Trophoblast cell (in vitro differentiated cells and primary cell): ENCODE data around the gene EFNB3.

Experiments
- DNase-seq, 2 donors: peaks; one replicate each; pipeline ENCODE4 v3.0.0-alpha.2; 2016
- H2AFZ ChIP-seq: 2 replicates; pipeline ENCODE4 v1.6.1; 2013; ENCODE audit warnings: low read length, moderate library complexity, mild to moderate bottlenecking; ENCODE audit not compliant: insufficient read depth, poor library complexity
- H2AK5ac ChIP-seq: 2 replicates; pipeline ENCODE4 v1.6.1; 2013; ENCODE audit warnings: mild to moderate bottlenecking, low read length
- H2BK120ac ChIP-seq: 2 replicates; pipeline ENCODE4 v1.6.1; 2013; ENCODE audit warnings: low read length, mild to moderate bottlenecking, moderate library complexity; ENCODE audit not compliant: insufficient read depth, poor library complexity
- H2BK12ac ChIP-seq: 2 replicates; pipeline ENCODE4 v1.6.1; 2013; ENCODE audit warnings: mild to moderate bottlenecking, low read length, moderate library complexity
- H2BK5ac ChIP-seq: 2 replicates; pipeline ENCODE4 v1.6.1; 2013; ENCODE audit warnings: low read length, low read depth, moderate library complexity, mild to moderate bottlenecking; ENCODE audit not compliant: poor library complexity
- H3K14ac ChIP-seq: 2 replicates; pipeline ENCODE4 v1.6.1; 2013; ENCODE audit warnings: mild to moderate bottlenecking, low read length
- H3K18ac ChIP-seq: 2 replicates; pipeline ENCODE4 v1.6.1; 2013; ENCODE audit warnings: mild to moderate bottlenecking, low read length
- H3K23ac ChIP-seq: 2 replicates; pipeline ENCODE4 v1.6.1; 2013; ENCODE audit warnings: low read length
- H3K27ac ChIP-seq: 2 replicates; pipeline ENCODE4 v1.5.1; 2013; ENCODE audit warnings: low read depth, mild to moderate bottlenecking, inconsistent platforms, low read length, moderate library complexity
- H3K27me3 ChIP-seq: 2 replicates; pipeline ENCODE4 v1.6.1; 2013; ENCODE audit warnings: inconsistent platforms, mild to moderate bottlenecking, low read length, moderate library complexity; ENCODE audit not compliant: insufficient read depth
- H3K36me3 ChIP-seq, 2 experiments: 1 replicate in 1 of 2; 2 replicates in 1 of 2; pipeline ENCODE4 v1.6.1; 2013; ENCODE audit warnings: low read length in 2 of 2, mild to moderate bottlenecking in 2 of 2, moderate library complexity in 1 of 2; ENCODE audit not compliant: insufficient read depth in 2 of 2, control insufficient read depth in 1 of 2
- H3K4ac ChIP-seq: 2 replicates; pipeline ENCODE4 v1.6.1; 2013; ENCODE audit warnings: low read depth, mild to moderate bottlenecking, low read length, moderate library complexity
- H3K4me1 ChIP-seq, 2 experiments: 1 replicate in 1 of 2; 2 replicates in 1 of 2; pipeline ENCODE4 v1.6.1; 2013; ENCODE audit warnings: low read length in 2 of 2, mild to moderate bottlenecking in 2 of 2, moderate library complexity in 1 of 2; ENCODE audit not compliant: insufficient read depth in 2 of 2, control insufficient read depth in 1 of 2
- H3K4me2 ChIP-seq: 2 replicates; pipeline ENCODE4 v1.6.1; 2013; ENCODE audit warnings: inconsistent platforms, mild to moderate bottlenecking, low read length, moderate library complexity
- H3K4me3 ChIP-seq: 2 replicates; pipeline ENCODE4 v1.5.1; 2013; ENCODE audit warnings: mild to moderate bottlenecking, low read depth, low read length, inconsistent platforms
- H3K79me1 ChIP-seq: one replicate; pipeline ENCODE4 v1.6.1; 2013; ENCODE audit warnings: low read length
- H3K79me2 ChIP-seq: 2 replicates; pipeline ENCODE4 v1.6.1; 2013; ENCODE audit warnings: low read length, mild to moderate bottlenecking; ENCODE audit not compliant: control insufficient read depth, insufficient read depth, poor library complexity
- H3K9ac ChIP-seq: 2 replicates; pipeline ENCODE4 v1.6.1; 2013; ENCODE audit warnings: mild to moderate bottlenecking, low read length
- H3K9me3 ChIP-seq: 2 replicates; pipeline ENCODE4 v1.6.1; 2013; ENCODE audit warnings: low read depth, mild to moderate bottlenecking, control low read depth, inconsistent platforms, low read length; ENCODE audit not compliant: insufficient read depth
- H4K12ac ChIP-seq: 2 replicates; pipeline ENCODE4 v1.6.1; 2013; ENCODE audit warnings: low read depth, mild to moderate bottlenecking, low read length, moderate library complexity
- H4K8ac ChIP-seq: 2 replicates; pipeline ENCODE4 v1.6.1; 2013; ENCODE audit warnings: low read depth, mild to moderate bottlenecking, low read length, moderate library complexity
- H4K91ac ChIP-seq: one replicate; pipeline ENCODE4 v1.6.1; 2013; ENCODE audit warnings: low read depth, mild to moderate bottlenecking, low read length, moderate library complexity
- WGBS: extraction: QIAGEN DNeasy Blood & Tissue Kit; methylation state at CpG from one replicate; pipeline ENCODE4 v1.1.7; 2013; ENCODE audit warnings: missing lambda C conversion rate; ENCODE audit not compliant: insufficient read length, insufficient coverage; ENCODE audit errors: extremely low coverage; 5-methylcytosine and 5-hydroxymethylcytosine counted together

The EFNB3 gene

GRCh38 chr17:7737601-7738000 lies 32.6 kb downstream of the EFNB3 start:
- Histone ChIP-seq H2BK12ac (no peak overlapping the region), H3K79me2 (no peaks in the 10 kb centered on the region), H3K27me3 (peaks cover 8% of the 10 kb centered on the region), H3K27ac (no peak overlapping the region), H3K14ac (no peak overlapping the region), H4K12ac (no peak overlapping the region), H2AK5ac (no peak overlapping the region), H2BK5ac (no peak overlapping the region), H3K23ac (no peak overlapping the region), H3K4me3 (no peak overlapping the region), H4K91ac (no peak overlapping the region), H2AFZ (no peak overlapping the region), H3K4me2 (no peak overlapping the region), H3K79me1 (no peaks in the 10 kb centered on the region), H3K4me1 (no peaks in the 10 kb centered on the region), H4K8ac (no peak overlapping the region), H2BK120ac (no peak overlapping the region), H3K9me3 (peaks cover 3% of the 10 kb centered on the region), H3K9ac (no peak overlapping the region), H3K36me3 (no peaks in the 10 kb centered on the region), H3K4ac (no peak overlapping the region), H3K18ac (no peak overlapping the region)
- no peak for DNase-seq
- no CpG with 5 or more reads among the region's 5 CpGs for WGBS

- Histone ChIP-seq H3K27me3 (peaks cover 8% of the 10 kb centered on the region), H3K79me1 (no peaks in the 10 kb centered on the region), H4K8ac (no peak overlapping the region), H3K36me3 (no peaks in the 10 kb centered on the region), H2BK120ac (no peak overlapping the region), H3K4me1 (no peaks in the 10 kb centered on the region), H2BK5ac (no peak overlapping the region), H4K91ac (no peak overlapping the region), H2AFZ (no peak overlapping the region), H3K4me3 (no peak overlapping the region), H3K4me2 (no peak overlapping the region), H3K9me3 (peaks cover 3% of the 10 kb centered on the region), H3K79me2 (no peaks in the 10 kb centered on the region), H3K4ac (no peak overlapping the region), H2BK12ac (no peak overlapping the region), H3K14ac (no peak overlapping the region), H2AK5ac (no peak overlapping the region), H3K27ac (no peak overlapping the region), H3K23ac (no peak overlapping the region), H4K12ac (no peak overlapping the region), H3K9ac (no peak overlapping the region), H3K18ac (no peak overlapping the region)
- WGBS, result no CpG with 5 or more reads among the region's 14 CpGs
- DNase-seq, result no peak
Observed at GRCh38 chr17:7739746-7740145, 34.7 kb downstream of the EFNB3 start.

- Histone ChIP-seq H3K27me3 (peaks cover 8% of the 10 kb centered on the region), H3K4ac (no peak overlapping the region), H3K14ac (no peak overlapping the region), H2BK12ac (no peak overlapping the region), H4K91ac (no peak overlapping the region), H3K9ac (no peak overlapping the region), H3K36me3 (no peaks in the 10 kb centered on the region), H4K12ac (no peak overlapping the region), H2BK120ac (no peak overlapping the region), H3K9me3 (peaks cover 3% of the 10 kb centered on the region), H3K79me2 (no peaks in the 10 kb centered on the region), H3K4me1 (no peaks in the 10 kb centered on the region), H3K79me1 (no peaks in the 10 kb centered on the region), H3K27ac (no peak overlapping the region), H3K18ac (no peak overlapping the region), H3K4me2 (no peak overlapping the region), H2AFZ (no peak overlapping the region), H2BK5ac (no peak overlapping the region), H4K8ac (no peak overlapping the region), H2AK5ac (no peak overlapping the region), H3K4me3 (no peak overlapping the region), H3K23ac (no peak overlapping the region)
- no CpG with 5 or more reads among the region's 42 CpGs for WGBS
- DNase-seq, result no peak
Observed at GRCh38 chr17:7740481-7741001, 35.5 kb downstream of the EFNB3 start.

DNA sequence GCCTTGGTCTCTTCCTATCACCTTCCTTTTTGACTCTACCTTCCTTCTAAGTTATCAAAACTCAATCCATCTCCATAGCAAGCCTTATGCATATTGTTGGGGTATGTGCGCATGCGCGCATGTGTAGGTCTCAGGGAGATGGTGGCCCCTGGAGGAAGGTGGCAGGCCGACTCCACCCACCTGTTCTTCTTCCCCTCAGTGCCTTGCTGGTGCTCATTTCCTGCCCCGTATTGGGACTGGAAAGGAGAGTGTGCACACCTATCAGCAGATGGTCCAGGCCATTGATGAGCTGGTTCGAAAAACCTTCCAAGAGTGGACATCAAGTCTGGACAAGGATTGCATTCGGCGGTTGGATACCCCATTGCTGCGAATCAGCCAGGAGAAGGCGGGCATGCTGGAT lies 37.7 kb downstream of the EFNB3 start:
- Histone ChIP-seq H2AK5ac (no peak overlapping the region), H4K8ac (no peak overlapping the region), H2AFZ (no peak overlapping the region), H3K79me1 (no peaks in the 10 kb centered on the region), H3K9ac (no peak overlapping the region), H3K18ac (no peak overlapping the region), H3K27ac (no peak overlapping the region), H3K36me3 (no peaks in the 10 kb centered on the region), H3K27me3 (no peaks in the 10 kb centered on the region), H3K4ac (no peak overlapping the region), H4K91ac (no peak overlapping the region), H3K4me1 (no peaks in the 10 kb centered on the region), H3K23ac (no peak overlapping the region), H3K79me2 (no peaks in the 10 kb centered on the region), H2BK12ac (no peak overlapping the region), H4K12ac (no peak overlapping the region), H3K14ac (no peak overlapping the region), H3K4me2 (no peak overlapping the region), H3K9me3 (peaks cover 2% of the 10 kb centered on the region), H2BK120ac (no peak overlapping the region), H3K4me3 (no peak overlapping the region), H2BK5ac (no peak overlapping the region)
- no CpG with 5 or more reads among the region's 10 CpGs for WGBS
- no peak for DNase-seq
